Measurements from ENCODE around the gene DOK7. TPM values are rescaled to one million over a fixed set of nuclear protein-coding genes. Genes with fewer than 3 reads are reported as not detected.

DOK7 gene
- total RNA-seq, 2 donors from 2014 or later, result 0.80 to 1.5 TPM

GRCh38 chr4:3480528-3481112 is 17.5 kb downstream of the DOK7 start:
- Histone ChIP-seq H3K9me3 (no peaks in the 10 kb centered on the region), H3K27me3 (peaks cover 19% of the 10 kb centered on the region), H3K36me3 (no peaks in the 10 kb centered on the region), H3K4me3 (no peak overlapping the region), H3K27ac (no peak overlapping the region), H3K4me1 (peaks cover 8% of the 10 kb centered on the region), H3K9ac (ENCODE audit: low read depth in 2 of 2, low read length in 2 of 2) (no peak overlapping the region)
- intact Hi-C loops (cut with DNase I), result no loop called here
- DNase-seq, result peak; percentile 87
- TF ChIP-seq, protein P1, sequence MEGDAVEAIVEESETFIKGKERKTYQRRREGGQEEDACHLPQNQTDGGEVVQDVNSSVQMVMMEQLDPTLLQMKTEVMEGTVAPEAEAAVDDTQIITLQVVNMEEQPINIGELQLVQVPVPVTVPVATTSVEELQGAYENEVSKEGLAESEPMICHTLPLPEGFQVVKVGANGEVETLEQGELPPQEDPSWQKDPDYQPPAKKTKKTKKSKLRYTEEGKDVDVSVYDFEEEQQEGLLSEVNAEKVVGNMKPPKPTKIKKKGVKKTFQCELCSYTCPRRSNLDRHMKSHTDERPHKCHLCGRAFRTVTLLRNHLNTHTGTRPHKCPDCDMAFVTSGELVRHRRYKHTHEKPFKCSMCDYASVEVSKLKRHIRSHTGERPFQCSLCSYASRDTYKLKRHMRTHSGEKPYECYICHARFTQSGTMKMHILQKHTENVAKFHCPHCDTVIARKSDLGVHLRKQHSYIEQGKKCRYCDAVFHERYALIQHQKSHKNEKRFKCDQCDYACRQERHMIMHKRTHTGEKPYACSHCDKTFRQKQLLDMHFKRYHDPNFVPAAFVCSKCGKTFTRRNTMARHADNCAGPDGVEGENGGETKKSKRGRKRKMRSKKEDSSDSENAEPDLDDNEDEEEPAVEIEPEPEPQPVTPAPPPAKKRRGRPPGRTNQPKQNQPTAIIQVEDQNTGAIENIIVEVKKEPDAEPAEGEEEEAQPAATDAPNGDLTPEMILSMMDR (IDR thresholded peaks at IDR 0.05), result peak; percentile 99

- H3K27me3 ChIP-seq, result peaks cover 22% of the 10 kb centered on the region
- no peak overlapping the region for H3K9ac ChIP-seq (ENCODE audit: low read depth in 2 of 2, low read length in 2 of 2)
- intact Hi-C loops (cut with DNase I), result no loop called here
- TF ChIP-seq, protein P1 (IDR thresholded peaks at IDR 0.05), result no peak
- H3K9me3 ChIP-seq, result no peaks in the 10 kb centered on the region
- H3K4me3 ChIP-seq, result no peak overlapping the region
- no peak overlapping the region for H3K27ac ChIP-seq
- DNase-seq, result no peak
- H3K4me1 ChIP-seq, result peaks cover 8% of the 10 kb centered on the region
- no peaks in the 10 kb centered on the region for H3K36me3 ChIP-seq
Observed at GRCh38 chr4:3481113-3481531, 18.0 kb downstream of the DOK7 start.

- Histone ChIP-seq H3K36me3 (no peaks in the 10 kb centered on the region), H3K27ac (no peak overlapping the region), H3K4me1 (peaks cover 8% of the 10 kb centered on the region), H3K9ac (ENCODE audit: low read depth in 2 of 2, low read length in 2 of 2) (no peak overlapping the region), H3K4me3 (no peak overlapping the region), H3K9me3 (no peaks in the 10 kb centered on the region), H3K27me3 (peaks cover 22% of the 10 kb centered on the region)
- peak; percentile 63 for DNase-seq
- TF ChIP-seq, protein P1 (IDR thresholded peaks at IDR 0.05), result no peak
- intact Hi-C loops (cut with DNase I), result no loop called here
Observed at GRCh38 chr4:3481783-3482393, 18.8 kb downstream of the DOK7 start.

- no peak overlapping the region for H3K4me3 ChIP-seq
- H3K4me1 ChIP-seq, result peaks cover 8% of the 10 kb centered on the region
- H3K27me3 ChIP-seq, result peaks cover 22% of the 10 kb centered on the region
- H3K9me3 ChIP-seq, result no peaks in the 10 kb centered on the region
- intact Hi-C loops (cut with DNase I), result no loop called here
- TF ChIP-seq, protein P1 (IDR thresholded peaks at IDR 0.05), result no peak
- H3K9ac ChIP-seq (ENCODE audit: low read depth in 2 of 2, low read length in 2 of 2), result no peak overlapping the region
- DNase-seq, result no peak
- H3K36me3 ChIP-seq, result no peaks in the 10 kb centered on the region
- no peak overlapping the region for H3K27ac ChIP-seq
Observed at GRCh38 chr4:3482707-3483106, 19.6 kb downstream of the DOK7 start.

DNA sequence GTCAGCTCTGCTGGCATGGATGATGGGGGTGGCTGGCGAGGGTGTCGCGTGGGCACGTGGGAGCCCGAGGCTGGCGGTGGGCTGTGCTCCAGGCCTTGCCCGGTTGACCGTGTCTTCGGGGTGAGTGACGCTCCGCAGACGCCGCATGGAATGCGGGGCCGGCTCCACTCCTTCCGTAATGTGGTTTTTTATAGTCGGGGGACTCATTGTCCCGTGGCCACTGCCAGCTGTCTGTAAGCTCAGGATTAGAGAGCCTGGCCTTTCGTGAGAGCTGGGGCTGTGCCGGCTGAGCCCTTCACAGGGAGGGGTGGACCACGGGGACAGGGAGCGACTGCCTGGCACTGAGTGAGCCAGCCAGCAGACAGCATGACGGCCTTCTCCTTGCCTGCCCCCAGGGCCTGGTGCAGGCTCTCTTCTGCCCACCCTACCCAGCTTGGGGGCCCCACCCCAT is 20.4 kb downstream of the DOK7 start:
- Histone ChIP-seq H3K9me3 (no peaks in the 10 kb centered on the region), H3K9ac (ENCODE audit: low read depth in 2 of 2, low read length in 2 of 2) (no peak overlapping the region), H3K4me1 (peaks cover 8% of the 10 kb centered on the region), H3K36me3 (no peaks in the 10 kb centered on the region), H3K27ac (no peak overlapping the region), H3K27me3 (peaks cover 22% of the 10 kb centered on the region), H3K4me3 (no peak overlapping the region)
- DNase-seq, result no peak
- TF ChIP-seq, protein P1 (IDR thresholded peaks at IDR 0.05), result no peak
- intact Hi-C loops (cut with DNase I), result no loop called here
